ENCODE data around the gene CNTRL. TPM values are rescaled to one million over a fixed set of nuclear protein-coding genes. Genes with fewer than 3 reads are reported as not detected.

Gene CNTRL
- total and polyA plus RNA-seq, 2 of the 8 experiments (the other 6 are each of a cell fraction or from before 2014, with no cell fraction given): 5.1 to 13.9 TPM

DNA sequence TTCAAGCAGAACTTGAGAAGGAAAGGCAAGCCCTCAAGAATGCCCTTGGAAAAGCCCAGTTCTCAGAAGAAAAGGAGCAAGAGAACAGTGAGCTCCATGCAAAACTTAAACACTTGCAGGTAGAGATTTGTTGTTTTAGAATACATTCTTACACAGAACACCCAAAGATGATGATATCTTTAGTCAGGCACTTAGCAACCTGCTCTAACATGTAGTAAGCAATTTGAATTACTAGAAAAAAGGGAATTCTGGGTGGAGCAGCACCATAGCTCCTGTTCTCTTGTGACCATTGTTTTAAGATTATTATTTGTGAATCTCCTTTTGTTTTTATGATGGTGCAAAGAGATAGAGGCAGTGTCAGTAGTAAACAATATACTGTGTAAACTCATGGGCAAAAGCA is 63.8 kb downstream of the CNTRL start:
- Histone ChIP-seq H3K4me2 (ENCODE audit: insufficient read depth in 1 of 2, low read depth in 2 of 2, low read length in 2 of 2) (no peak overlapping the region), H4K91ac (replicated peaks; ENCODE audit: insufficient read length, low read length) (no peak overlapping the region), H2BK120ac (replicated peaks; ENCODE audit: low read depth, low read length) (no peak overlapping the region), H3K18ac (ENCODE audit: extremely low read depth, low read length) (no peak overlapping the region), H2BK15ac (ENCODE audit: low read length) (no peak overlapping the region), H3K79me1 (ENCODE audit: low read depth, low read length) (no peaks in the 10 kb centered on the region), H2BK5ac (ENCODE audit: low read depth, low read length) (no peak overlapping the region), H3K4me1 (replicated peaks in 1 of 4; ENCODE audit: control insufficient read depth in 3 of 4, insufficient read depth in 4 of 4, low read length in 3 of 4) (peaks cover 0 to 8% (median 2%) of the 10 kb centered on the region in 4 experiments; a peak in 2 of 7 replicates), H3K4me3 (ENCODE audit: extremely low read depth in 1 of 4, insufficient read depth in 2 of 4, low read depth in 3 of 4, low read length in 4 of 4) (no peak overlapping the region), H3K9ac (replicated peaks in 1 of 4; ENCODE audit: extremely low read depth in 1 of 4, low read depth in 3 of 4, low read length in 3 of 4) (no peak overlapping the region), H3K4ac (replicated peaks; ENCODE audit: insufficient read length, low read depth, low read length) (no peak overlapping the region), H3K14ac (ENCODE audit: insufficient read length) (no peak overlapping the region), H2AK5ac (ENCODE audit: low read depth, low read length) (no peak overlapping the region), H3K56ac (replicated peaks; ENCODE audit: insufficient read length, low read depth, low read length) (no peak overlapping the region), H2BK12ac (ENCODE audit: low read depth, low read length) (no peak overlapping the region), H3K27ac (ENCODE audit: low read depth, low read length) (no peak overlapping the region), H2AFZ (ENCODE audit: low read length) (no peak overlapping the region), H3K27me3 (replicated peaks in 1 of 4; ENCODE audit: control insufficient read depth in 3 of 4, extremely low read depth in 1 of 4, insufficient read depth in 3 of 4, low read length in 3 of 4) (no peaks in the 10 kb centered on the region; a peak in 1 of 7 replicates), H3K36me3 (ENCODE audit: control insufficient read depth in 2 of 4, insufficient read depth in 4 of 4, low read length in 3 of 4) (peaks cover 0 to 12% (median 0%) of the 10 kb centered on the region in 4 experiments; a peak in 2 of 8 replicates), H3K23me2 (ENCODE audit: low read depth, low read length) (peaks cover 3% of the 10 kb centered on the region; the same call in 1 of the 2 replicates), H3K79me2 (ENCODE audit: control insufficient read depth in 1 of 2, insufficient read depth in 2 of 2, low read length in 2 of 2) (no peaks in the 10 kb centered on the region), H4K20me1 (replicated peaks in 1 of 2; ENCODE audit: control insufficient read depth in 1 of 2, insufficient read depth in 2 of 2, low read length in 2 of 2) (no peaks in the 10 kb centered on the region), H4K8ac (ENCODE audit: extremely low read depth, insufficient read depth, low read length) (no peak overlapping the region), H3K9me3 (ENCODE audit: insufficient read depth in 2 of 2, low read depth in 1 of 2, low read length in 1 of 2) (no peaks in the 10 kb centered on the region), H3K23ac (ENCODE audit: insufficient read length) (no peak overlapping the region), H4K5ac (ENCODE audit: insufficient read length, low read depth, low read length) (no peak overlapping the region), H2BK20ac (ENCODE audit: low read length) (no peak overlapping the region)
- DNase-seq (ENCODE audit: low read depth in 1 of 2, low spot score in 2 of 2): no peak
- no peak for FAIRE-seq
- CTCF ChIA-PET (ENCODE audit: partially characterized antibody): interaction anchor here (0.7 to 1.5 kb wide), 2 partner anchors 9 to 15 kb away, joined by 3 to 5 read pairs; no protein-coding TSS in a partner anchor
- POLR2A ChIA-PET (ENCODE audit: partially characterized antibody): interaction anchor here (1.4 kb wide), 1 partner anchor 17 kb away, joined by 3 read pairs; no protein-coding TSS in a partner anchor
- TF ChIP-seq BCL11A (IDR thresholded peaks at IDR 0.05; ENCODE audit: low read depth in 2 of 2, low read length in 2 of 2) (no peak), CEBPB (IDR thresholded peaks at IDR 0.05; ENCODE audit: low read depth, low read length) (no peak), TBP (IDR thresholded peaks at IDR 0.05; ENCODE audit: low read depth, low read length) (no peak), SP2 (IDR thresholded peaks at IDR 0.05; ENCODE audit: low read length) (no peak), SIRT6 (IDR thresholded peaks at IDR 0.05; ENCODE audit: low read length) (no peak), TAF7 (optimal IDR thresholded peaks at IDR 0.05; ENCODE audit: borderline replicate concordance, low read depth, low read length) (no peak)
